ENCODE results near the gene CAVIN1.
A peak's percentile ranks its signal among the peaks of the same experiment; 100 is the strongest.
"Not testable (repeated sequence)": the region's sequence is repeated elsewhere in the genome, so short reads cannot be mapped to it uniquely, and the experiment has no call there.

CAVIN1 gene

GRCh38 chr17:42436391-42436790 is 13.3 kb upstream of the CAVIN1 start:
- DNase-seq (ENCODE audit: low read depth in 2 of 3, low spot score in 1 of 3) = no peak

GRCh38 chr17:42431758-42432161 is 8.7 kb upstream of the CAVIN1 start:
- DNase-seq (ENCODE audit: low read depth in 2 of 3, low spot score in 1 of 3) = no peak

- no peak for DNase-seq (ENCODE audit: low read depth in 2 of 3, low spot score in 1 of 3)
Observed at GRCh38 chr17:42429726-42430447, 6.8 kb upstream of the CAVIN1 start.

- DNase-seq (ENCODE audit: low read depth in 2 of 3, low spot score in 1 of 3) = no peak
Observed at GRCh38 chr17:42428141-42428944, 5.3 kb upstream of the CAVIN1 start.

- no peak for DNase-seq (ENCODE audit: low read depth in 2 of 3, low spot score in 1 of 3)
Observed at GRCh38 chr17:42424991-42425610, 2.0 kb upstream of the CAVIN1 start.

GRCh38 chr17:42423766-42424165 is 710 bp upstream of the CAVIN1 start:
- no peak for DNase-seq (ENCODE audit: low read depth in 2 of 3, low spot score in 1 of 3)

- no peak for DNase-seq (ENCODE audit: low read depth in 2 of 3, low spot score in 1 of 3)
Observed at GRCh38 chr17:42422412-42422957, 571 bp downstream of the CAVIN1 start.

- DNase-seq (ENCODE audit: low read depth in 2 of 3, low spot score in 1 of 3) = no peak
Observed at GRCh38 chr17:42421507-42422338, 1.3 kb downstream of the CAVIN1 start.

GRCh38 chr17:42421136-42421506 is 1.9 kb downstream of the CAVIN1 start:
- no peak for DNase-seq (ENCODE audit: low read depth in 2 of 3, low spot score in 1 of 3)

- not testable (repeated sequence) for DNase-seq (ENCODE audit: low read depth in 2 of 3, low spot score in 1 of 3)
Observed at GRCh38 chr17:42417981-42418380, 5.1 kb downstream of the CAVIN1 start.

GRCh38 chr17:42414704-42415409 is 8.2 kb downstream of the CAVIN1 start:
- peak; percentile 32 to 56 (median 42) for DNase-seq (ENCODE audit: low read depth in 2 of 3, low spot score in 1 of 3)

- DNase-seq (ENCODE audit: low read depth in 2 of 3, low spot score in 1 of 3) = no peak
Observed at GRCh38 chr17:42413464-42414040, 9.5 kb downstream of the CAVIN1 start.

- DNase-seq (ENCODE audit: low read depth in 2 of 3, low spot score in 1 of 3) = no peak
Observed at GRCh38 chr17:42411905-42412679, 11.0 kb downstream of the CAVIN1 start.

GRCh38 chr17:42411361-42411760 is 11.7 kb downstream of the CAVIN1 start:
- DNase-seq (ENCODE audit: low read depth in 2 of 3, low spot score in 1 of 3) = no peak

- no peak for DNase-seq (ENCODE audit: low read depth in 2 of 3, low spot score in 1 of 3)
Observed at GRCh38 chr17:42410319-42410685, 12.8 kb downstream of the CAVIN1 start.

GRCh38 chr17:42409523-42410318 is 13.3 kb downstream of the CAVIN1 start:
- DNase-seq (ENCODE audit: low read depth in 2 of 3, low spot score in 1 of 3) = no peak

GRCh38 chr17:42408061-42408460 is 15.0 kb downstream of the CAVIN1 start:
- DNase-seq (ENCODE audit: low read depth in 2 of 3, low spot score in 1 of 3) = no peak

GRCh38 chr17:42407289-42407836 is 15.7 kb downstream of the CAVIN1 start:
- DNase-seq (ENCODE audit: low read depth in 2 of 3, low spot score in 1 of 3) = peak in 2 of 3 donors; percentile 27 to 45
